HG03378 (cell line): Measurements from ENCODE around the gene PSG5.
"Not testable (repeated sequence)": the region's sequence is repeated elsewhere in the genome, so short reads cannot be mapped to it uniquely, and the experiment has no call there.

Experiments
- ATAC-seq: cut with Tn5 transposase; IDR thresholded peaks from one replicate; pipeline ENCODE4 v1.9.1; 2021; ENCODE audit warnings: mild to moderate bottlenecking, moderate library complexity; ENCODE audit not compliant: unreplicated experiment

Gene PSG5

DNA sequence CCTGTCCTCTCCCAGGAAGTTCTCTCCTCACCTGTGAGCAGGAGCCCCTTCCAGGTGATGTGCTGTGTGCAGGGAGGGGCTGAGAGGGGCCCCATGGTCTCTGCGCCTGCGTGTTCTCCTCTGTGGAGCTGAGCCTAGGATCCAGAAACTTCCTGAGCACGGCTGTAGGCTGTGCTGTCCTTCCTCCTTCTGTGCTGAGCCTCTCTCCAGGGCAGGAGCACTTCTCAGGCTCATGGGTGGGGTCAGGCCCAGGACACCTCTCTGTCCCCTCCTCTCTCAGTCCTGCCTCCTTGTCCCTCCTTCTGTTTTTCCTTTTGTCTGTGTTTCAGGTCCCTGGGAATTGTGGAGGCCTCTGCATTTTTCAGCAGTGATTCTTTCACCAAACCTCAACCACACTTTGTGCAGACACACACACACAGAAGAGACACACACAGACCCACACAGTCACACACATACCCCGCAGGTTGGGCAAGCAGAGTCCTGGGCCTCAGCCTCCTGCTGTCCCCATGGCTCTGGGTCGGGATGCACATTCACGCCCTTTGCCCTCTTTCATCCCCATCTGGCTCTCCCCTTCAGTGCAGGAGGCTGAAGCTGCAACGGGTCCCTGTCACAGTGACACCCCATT lies at the start of gene PSG5:
Gene PSG5 (minus strand): TSS at position 226 of the 625 bp plus-strand sequence. CDS start 131 bp downstream, at position 95.
- ATAC-seq = not testable (repeated sequence)

DNA sequence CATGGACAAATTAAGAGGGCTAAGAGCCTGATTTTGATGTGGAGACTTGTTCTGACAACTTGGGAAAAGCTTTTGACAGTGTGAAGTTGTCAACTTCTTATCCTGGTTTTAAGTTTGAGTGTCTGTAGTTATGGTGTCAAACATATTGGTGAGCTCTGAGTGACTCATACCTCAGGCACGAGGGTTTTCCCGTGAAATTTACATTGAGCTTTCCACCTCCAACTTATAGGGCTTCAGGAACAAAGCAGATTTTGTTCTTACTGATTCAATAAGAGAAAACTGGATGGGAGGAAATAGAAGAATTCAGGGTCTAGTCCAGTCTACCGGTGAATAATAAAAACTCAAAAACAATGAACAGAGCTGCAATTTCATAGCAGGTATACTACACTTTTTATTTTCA lies 49.4 kb upstream of the PSG5 start:
- ATAC-seq = not testable (repeated sequence)

DNA sequence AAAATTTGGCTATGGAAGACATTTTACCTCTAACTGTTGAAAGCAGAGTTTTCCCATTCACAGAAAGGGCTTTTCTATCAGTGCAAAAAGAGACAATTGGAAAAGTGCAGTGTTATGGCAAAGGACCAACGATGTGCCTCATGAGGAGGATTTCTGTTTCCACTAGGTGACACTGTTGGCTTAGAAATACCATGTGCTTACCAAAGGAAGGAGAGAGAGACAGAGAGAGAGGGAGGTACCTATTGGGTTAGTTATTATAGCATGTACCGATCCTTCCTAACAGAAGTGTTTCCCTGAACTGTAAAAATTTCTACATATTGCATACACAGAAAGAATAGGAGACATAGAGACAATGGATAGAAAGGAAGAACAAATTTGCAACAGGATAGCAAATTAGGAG lies 43.0 kb upstream of the PSG5 start:
- ATAC-seq = no peak

DNA sequence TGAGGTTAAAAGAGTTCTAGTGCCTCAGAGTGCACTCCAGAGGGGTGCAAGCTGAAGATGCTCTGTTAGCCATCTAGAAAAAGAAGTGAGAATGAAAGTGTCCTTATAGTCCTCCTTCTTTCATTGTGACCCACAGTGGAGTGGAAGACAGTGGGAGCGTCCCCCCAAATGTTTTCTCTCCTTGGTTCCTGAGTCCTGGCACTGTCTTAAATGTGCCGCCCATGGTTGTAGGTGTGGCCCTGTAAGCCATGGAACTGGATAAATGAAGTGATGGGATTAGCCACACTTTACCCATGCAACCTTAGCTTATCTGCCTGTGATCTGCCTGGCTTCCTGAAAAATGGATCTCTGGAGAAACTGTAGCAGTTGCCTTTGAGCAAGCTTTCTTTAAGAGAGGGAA lies 42.4 kb upstream of the PSG5 start:
- not testable (repeated sequence) for ATAC-seq

DNA sequence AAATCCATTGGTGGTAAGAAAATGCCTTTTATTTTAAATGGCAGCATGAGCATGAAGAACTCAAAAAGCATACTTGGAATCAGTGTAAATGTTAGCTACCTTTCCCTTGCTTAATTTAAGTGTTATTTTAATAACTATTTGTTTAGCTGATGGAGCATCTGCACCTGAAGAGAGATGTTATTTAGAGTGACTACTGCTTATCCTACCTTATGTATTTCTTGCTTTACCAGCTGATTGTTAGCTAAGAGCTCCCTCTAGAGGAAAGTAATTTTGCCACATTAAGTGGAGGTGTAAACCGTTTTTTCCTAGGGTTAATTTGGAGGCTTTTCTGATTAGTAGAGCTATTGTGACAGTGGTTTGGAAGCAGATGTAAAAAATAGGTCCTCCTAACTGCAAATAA lies 40.6 kb upstream of the PSG5 start:
- not testable (repeated sequence) for ATAC-seq

DNA sequence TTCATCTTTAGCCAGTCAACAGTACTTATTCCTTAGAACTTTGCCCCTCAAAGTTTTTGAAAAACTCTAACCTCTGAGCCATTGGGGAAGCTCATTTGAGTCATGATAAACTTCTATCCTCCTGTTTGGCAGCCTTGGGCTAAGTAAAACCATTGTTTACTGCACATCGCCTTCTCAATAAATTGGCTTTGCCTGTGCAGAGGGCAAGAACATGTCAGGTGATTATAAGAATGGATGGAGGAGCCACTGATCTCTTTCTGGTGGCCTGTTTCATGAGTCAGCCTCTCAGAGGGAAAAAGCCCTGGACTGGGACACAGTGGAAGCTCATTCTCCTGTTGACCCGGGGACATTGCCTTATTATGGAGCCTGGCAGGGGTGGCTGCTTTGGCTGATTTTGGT lies 38.5 kb upstream of the PSG5 start:
- no peak for ATAC-seq

DNA sequence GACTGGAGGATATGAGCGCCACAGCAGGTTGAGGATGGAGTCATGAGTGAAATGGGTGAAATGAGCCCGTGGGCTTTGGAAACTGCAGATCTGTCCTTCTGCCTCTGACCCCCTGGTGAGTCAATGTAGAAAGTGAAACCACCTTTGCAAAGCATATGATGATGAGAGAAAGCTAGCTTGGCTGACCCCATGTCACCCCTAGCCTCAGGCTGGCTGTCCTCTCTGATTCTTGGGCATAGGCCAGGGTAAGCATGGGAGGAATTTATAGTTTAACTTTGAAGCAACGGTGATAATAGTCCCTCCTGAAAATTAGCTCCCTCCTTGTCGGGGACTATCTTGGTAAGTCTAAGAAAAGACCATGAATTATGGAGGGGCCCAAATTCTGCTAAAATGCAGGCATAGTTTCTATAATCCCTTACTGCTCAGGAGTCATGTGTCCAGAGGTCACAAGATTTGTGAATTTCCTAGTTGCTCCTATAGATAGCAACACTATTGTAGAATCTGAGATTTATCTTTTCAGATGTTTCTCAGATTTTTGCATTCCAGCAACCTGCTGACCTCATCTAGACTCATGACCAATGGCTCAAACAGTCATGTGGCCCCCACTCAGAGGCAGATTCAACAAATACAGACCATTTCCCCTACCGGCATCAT lies 38.0 kb upstream of the PSG5 start:
- not testable (repeated sequence) for ATAC-seq

DNA sequence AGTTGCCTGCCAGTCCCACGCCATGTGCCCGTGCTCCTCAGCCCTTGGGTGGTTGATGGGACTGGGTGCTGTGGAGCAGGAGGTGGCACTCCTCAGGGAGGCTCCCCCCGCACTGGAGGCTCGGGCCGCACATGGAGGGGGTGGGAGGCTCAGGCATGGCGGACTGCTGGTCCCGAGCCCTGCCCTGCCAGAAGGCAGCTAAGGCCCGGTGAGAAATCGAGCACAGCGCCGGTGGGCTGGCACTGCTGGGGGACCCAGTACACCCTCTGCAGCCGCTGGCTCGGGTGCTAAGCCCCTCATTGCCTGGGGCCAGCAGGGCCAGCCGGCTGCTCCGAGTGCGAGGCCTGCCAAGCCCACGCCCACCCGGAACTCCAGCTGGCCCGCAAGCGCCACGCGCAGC lies 35.6 kb upstream of the PSG5 start:
- not testable (repeated sequence) for ATAC-seq

DNA sequence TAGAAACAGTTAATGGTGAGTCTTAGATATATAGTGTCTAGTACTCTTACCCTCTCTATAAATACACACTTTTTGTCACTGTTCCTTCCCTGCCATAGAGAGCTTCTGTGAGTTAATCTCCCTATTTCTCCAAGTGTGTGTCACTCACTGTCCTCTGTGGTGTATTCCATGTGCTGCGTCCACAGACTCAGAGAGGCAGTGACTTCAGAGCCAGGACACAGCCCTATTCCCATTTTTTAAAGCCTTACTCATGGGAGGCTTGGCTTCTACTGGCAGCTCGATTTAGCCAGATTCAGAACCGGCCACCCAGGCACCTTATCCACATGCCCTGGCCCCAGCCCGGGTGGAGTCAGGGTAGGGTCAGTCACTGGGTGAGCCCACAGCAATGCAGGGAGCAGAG lies 32.8 kb upstream of the PSG5 start:
- not testable (repeated sequence) for ATAC-seq

DNA sequence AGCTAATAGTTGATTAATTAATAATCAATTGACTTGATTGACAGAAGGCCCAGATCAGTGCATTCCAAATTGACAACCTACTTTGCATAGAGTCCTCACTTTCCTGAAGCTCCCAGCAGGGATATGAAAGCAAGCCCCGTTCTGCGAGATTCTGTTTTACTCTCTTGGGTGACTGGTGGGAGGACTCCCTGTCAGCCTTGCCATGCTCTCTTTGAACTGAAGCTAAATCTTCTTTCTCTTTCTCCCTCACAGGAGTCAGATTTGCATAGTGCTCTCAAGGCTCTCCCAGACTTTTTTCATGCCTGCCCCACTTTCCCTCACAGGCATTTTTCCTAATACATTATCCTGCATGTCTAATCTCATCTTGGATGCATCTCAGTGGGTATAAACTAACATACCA lies 29.5 kb upstream of the PSG5 start:
- ATAC-seq = not testable (repeated sequence)

DNA sequence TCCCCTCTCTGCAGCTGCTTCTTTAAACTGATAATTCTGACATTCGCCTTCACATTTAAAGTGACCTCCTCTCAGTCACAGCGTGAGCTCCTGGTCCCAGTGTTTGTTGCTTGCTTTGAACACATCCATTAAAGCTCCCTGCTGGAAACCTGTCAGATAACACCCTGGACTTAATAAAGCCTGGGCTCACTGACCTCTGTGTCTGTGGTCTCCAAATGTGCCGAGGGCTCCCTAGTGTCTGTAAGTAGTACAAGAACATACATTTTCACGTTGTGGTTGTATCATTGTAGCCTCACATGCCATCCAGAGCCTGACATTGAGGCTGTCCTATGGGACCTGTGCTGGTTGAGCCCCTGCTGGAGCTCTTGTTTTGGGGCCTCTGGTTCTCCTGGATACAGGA lies 21.7 kb upstream of the PSG5 start:
- no peak for ATAC-seq

DNA sequence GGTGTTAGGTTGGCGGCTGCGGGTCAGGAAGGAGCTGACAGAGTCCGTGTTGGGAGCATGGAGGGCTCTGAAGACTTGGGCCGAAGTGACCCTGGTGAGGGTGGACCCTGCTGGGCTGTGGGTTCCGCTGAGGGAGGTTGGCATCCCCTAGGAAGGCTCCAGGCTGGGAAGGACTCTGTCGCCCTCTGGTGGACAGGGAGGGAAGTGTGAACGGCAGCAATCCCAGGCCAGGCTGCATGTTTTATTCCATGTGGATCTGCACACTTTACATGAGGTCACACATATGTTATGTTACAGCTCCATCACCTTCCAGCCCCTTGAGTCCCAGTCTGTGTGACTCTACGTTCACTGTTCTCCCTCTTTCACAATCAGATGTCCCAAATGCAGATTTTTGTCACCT lies 20.8 kb upstream of the PSG5 start:
- not testable (repeated sequence) for ATAC-seq

DNA sequence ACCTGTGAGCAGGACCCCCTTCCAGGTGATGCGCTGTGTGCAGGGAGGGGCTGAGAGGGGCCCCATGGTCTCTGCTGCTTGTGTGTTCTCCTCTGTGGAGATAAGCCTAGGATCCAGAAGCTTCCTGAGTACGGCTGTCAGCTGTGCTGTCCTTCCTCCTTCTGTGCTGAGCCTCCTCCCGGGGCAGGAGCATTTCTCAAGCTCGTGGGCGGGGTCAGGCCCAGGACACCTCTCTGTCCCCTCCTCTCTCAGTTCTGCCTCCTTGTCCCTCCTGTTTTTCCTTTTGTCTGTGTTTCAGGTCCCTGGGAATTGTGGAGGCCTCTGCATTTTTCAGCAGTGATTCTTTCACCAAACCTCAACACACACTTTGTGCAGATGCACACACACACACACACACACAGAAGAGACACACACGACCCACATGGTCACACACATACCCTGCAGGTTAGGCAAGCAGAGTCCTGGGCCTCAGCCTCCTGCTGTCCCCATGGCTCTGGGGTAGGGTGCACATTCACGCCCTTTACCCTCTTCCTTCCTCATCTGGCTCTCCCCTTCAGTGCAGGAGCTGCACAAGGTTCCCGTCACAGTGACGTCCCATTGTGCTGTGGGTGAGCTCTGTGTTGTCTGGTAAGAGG lies 19.3 kb upstream of the PSG5 start, which contains the start of gene PSG4:
Gene PSG4 (minus strand): TSS at position 168 of the 635 bp plus-strand sequence. CDS start 102 bp downstream, at position 66.
- ATAC-seq = not testable (repeated sequence)

DNA sequence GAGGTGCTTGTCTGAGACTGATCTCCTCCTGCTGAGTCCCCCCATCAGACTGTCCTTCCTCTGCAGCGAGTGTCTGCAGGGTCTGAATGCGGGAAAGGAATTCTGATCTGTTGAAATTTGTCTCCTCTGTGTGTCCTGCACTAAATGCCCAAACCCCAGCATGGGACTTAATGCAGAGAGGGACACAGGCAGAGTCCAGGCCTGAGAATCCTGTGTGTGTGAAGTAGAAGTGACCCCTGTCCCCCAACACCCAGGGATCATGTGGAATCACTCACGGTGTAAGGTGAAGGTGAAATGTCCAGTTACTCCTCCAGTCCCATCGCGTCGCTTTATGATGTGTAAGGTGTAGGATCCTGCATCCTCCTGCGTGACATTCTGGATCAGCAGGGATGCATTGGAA lies 17.3 kb upstream of the PSG5 start:
- ATAC-seq = not testable (repeated sequence)

DNA sequence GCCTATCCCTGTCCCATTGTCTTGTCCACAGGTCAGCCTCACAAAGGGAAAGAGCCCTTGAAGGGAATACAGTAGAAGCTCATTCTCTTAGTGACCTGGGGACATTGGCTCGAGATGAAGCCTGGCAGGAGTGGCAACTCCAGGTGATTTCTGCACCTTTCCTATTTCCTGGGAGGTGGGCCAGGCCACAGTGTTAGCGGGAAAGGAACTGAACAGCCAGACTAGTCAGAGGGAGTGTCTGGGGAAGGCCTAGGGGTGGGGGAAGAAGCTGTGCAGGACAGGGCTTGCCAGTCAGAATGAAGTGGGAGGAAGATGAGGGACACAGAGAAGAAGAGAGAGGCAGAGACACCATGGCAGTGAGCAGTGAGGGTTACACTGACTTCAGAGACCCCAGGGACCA lies 15.6 kb upstream of the PSG5 start:
- not testable (repeated sequence) for ATAC-seq

DNA sequence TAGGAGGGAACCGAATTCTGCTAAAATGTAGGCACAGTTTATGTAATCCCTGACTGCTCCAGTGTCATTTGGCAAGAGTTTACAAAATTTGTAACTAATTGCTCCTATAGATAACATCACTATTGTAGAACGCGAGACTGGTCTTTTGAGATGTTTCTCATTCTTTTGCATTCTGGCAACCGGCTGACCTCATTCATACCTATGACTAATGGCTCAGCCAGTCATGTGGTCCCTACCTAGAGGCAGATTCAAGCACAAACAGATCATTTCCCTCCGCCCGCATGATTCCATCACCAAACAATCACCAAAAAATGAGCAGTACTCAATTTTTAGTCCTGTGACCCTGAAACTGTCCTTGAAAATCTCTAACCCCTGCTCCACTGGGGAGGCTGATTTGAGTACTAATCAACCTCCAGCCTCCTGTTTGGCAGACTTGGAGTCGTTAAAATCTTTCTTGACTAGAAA lies 15.0 kb upstream of the PSG5 start:
- ATAC-seq = not testable (repeated sequence)

DNA sequence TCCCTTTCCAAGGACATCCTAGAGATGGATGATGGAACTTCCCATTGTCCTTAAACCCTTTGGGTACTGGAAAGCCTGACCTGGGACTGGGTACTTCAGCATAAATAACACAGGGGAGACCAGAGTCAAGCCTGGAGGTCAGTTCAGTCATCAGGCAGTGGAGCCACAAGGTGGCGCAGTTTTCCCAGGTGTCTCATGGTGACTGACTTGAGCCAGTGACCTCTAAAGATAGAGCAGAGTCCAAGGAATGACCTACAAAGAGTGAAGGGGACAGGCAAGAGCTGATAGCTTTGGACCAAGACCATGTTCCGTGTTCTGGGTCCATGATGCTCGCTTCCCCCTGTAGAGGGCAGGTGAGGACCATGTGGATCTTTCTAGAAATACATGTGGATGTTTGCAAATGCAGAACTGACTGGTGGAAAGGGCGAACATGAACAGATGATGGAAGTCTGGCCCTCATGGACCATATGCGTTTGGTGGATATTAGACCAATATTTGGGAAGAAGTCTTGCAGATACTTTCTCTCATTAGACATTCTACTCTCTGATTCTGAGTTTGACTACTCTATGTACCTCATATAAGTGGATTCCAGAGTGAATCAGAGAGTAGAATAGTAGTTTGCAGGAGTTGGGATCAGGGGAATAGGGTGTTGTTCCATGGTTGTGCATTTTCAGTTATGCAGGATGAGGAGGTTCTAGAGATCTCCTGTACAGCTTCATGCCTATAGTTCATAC lies 12.5 kb upstream of the PSG5 start:
- not testable (repeated sequence) for ATAC-seq

DNA sequence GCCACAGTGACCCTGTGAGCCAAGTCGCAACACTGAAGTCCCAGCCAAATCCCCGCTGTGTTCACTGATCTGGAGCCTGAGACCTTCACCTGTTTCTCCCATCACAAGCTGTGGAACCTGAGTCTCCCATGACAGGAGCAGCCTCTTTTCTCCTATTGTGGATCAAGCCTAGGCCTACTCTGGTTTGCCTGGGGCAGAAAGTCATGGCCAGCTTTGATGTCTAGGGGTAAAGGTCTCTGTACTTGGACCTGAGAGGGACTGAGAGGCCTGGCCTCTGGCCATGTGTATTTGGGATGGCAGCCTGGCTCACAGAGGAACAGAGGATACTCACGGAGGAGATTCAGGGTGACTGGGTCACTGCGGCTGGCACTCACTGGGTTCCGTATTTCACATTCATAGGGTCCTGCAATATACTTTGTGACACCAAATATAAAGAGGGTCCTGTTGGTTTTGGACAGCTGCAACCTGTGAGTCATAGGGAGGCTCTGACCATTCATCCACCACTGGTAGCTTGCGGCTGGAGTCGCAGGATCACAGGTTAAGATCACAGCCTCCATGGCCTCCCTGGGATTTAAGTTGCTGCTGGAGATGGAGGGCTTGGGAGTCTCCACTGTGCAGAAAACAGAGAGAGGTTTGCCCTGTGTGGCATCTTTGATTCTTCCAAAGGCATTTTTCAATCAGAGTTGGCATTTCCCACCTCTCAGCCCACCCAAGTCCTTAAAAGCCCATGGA lies 11.5 kb upstream of the PSG5 start:
- ATAC-seq = not testable (repeated sequence)

DNA sequence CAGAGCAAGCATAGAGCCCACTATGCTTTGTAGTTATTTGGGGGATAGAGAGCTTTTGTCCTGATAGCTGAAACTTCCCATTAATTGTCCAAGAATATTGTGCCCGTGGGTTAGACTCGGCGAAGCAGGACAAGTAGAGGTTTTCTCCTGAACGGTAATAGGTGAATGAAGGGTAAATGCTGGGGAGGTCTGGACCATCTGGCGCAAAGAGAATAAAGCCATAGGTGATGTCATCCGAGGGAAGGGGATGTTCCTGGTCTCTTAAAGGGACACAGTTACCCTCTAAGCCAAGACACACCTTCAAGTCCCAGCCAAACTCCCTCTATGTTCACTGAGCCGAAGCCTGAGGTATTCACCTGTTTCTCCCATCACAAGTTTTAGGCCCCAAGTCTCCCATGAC lies 8.1 kb upstream of the PSG5 start:
- not testable (repeated sequence) for ATAC-seq

DNA sequence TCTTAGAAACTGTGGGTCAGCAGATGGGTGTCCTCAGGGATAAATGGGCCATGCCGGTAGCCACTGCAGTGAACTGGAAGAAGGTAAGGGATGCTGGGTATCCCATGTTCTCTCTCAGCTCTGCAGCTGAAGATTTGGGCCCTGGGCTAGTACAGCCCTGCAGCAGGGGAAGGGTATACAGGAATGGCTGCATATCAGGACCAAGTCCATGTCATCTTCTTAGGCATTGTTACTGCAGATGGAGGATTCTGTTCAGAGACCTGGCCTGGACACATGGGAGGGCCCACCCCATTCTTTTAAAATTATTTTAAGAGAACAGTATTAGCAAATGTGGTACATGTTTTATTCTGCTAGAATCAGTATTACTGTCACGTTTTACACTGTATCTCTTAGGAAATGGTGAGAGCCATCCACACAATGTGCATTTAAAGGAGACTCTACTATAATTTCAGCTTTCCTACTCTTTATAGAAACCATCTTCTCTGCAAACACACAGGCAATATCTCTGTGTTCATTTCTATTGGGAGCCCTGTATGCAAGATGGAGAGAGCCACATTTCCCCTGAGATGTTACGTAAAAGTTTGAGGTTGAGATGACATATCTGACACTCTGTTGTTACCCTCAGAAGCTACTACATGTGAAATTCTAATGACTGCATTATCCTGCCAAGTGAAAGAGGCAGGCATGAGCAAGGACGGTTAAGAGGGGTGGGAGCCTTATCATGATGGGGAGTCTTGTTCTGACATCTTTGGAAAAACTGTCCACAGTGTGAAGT lies 6.2 kb upstream of the PSG5 start:
- not testable (repeated sequence) for ATAC-seq
